ENCODE results near the gene HMGB3.

- TF ChIP-seq CTCF (conservative IDR thresholded peaks at IDR 0.05; ENCODE audit: low read depth in 2 of 2) (no peak), POLR2AphosphoS5 (IDR thresholded peaks at IDR 0.05; ENCODE audit: low read depth) (no peak), ZNF114 (CRISPR knock-in tag; IDR thresholded peaks at IDR 0.05) (no peak), ZNF331 (CRISPR knock-in tag; IDR thresholded peaks at IDR 0.05; ENCODE audit: low read depth) (no peak), EZH2phosphoT487 (IDR thresholded peaks at IDR 0.05; ENCODE audit: unreplicated experiment) (no peak), EZH2 (IDR thresholded peaks at IDR 0.05; ENCODE audit: low read depth, unreplicated experiment) (no peak)
Observed at GRCh38 chrX:151009582-151009981, 26.4 kb downstream of the HMGB3 start.

Data from GM23338 (cell line).